GM19025 (cell line): ENCODE measurements around the gene GIMAP2.
A peak's percentile ranks its signal among the peaks of the same experiment; 100 is the strongest.

ENCODE experiments used
- ATAC-seq: cut with Tn5 transposase; IDR thresholded peaks from one replicate; pipeline ENCODE4 v1.9.1; 2021; ENCODE audit warnings: mild to moderate bottlenecking, low read depth, moderate library complexity; ENCODE audit not compliant: unreplicated experiment

GIMAP2 gene

DNA sequence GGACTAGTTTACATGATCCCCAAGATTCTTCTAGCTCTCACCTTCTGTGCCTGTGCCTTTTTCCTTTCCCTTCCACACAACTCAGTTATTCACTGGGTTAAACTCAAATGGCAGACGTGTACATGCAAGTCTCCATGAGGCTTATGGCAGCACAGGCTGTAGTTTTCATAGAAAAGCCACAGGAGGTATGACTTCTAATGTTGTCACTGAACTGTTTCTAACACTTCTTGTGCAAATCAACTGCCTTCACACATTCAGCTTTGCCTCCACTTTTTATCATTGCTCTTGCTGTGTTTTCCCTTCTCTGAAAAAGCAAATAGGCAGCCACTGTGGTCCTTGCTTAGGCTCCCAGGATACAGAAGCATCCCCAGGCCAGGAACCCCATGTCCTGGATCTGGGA, 46.4 kb downstream of the GIMAP2 start:
- no peak for ATAC-seq

DNA sequence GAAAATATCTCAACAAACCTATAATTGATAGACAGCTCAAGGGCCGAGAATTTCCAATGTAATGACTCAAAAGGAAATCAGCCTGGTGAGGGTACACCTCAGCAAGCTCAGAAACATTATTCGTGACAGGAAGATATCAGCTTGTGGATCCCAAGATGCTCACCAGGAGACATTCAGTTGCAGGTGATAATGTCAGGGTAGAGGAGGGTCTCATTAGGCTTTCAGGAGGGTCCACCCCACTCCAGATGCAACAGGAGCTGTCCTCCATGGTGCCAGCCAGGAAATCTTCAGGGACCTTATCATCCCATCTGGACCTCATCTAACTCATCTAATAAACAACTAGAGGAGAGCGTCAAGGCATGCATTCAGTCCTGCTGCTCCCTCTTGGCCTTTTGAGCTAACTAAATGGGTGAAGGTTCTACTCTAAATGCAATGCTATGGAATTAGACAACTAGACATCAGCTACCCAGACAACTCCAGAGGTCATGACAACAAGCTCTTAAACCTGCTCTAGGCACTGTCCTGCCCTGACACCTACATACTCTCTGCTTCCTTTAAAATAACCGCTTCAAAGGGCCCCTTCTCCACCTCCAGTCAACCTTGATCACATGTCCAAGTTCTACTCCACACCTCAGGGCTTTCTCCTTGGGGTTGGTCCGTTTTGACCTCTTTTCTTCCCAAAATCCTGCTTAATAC, 47.4 kb downstream of the GIMAP2 start:
- ATAC-seq: no peak

DNA sequence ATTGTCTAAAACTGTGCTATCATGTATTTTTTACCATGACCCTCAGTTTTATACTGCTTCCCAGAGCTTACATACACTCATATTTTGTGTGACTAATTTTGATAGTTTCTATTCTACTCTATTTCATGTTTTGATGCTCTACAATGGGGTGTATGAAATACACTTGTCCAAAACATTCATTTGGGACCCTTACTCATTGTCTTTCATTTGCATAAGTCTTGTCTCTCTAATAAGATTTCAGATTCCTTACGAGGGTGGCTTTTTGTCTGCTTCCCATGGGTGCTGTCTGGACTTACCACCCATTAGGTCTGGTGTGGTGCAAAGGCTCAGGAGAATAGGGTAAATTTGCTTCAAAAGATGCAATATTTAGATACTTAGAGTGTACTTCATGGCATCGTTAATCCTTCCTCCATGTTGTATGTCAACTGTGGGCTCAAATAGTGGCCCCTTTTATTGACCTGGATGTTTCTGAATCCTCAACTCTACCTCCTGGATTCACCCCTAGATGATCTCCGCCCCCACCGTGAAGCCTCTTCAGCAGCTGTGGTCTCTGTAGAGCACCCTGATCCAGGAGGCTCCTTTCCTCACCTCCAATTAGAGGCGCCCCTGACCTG, 48.1 kb downstream of the GIMAP2 start:
- no peak for ATAC-seq

DNA sequence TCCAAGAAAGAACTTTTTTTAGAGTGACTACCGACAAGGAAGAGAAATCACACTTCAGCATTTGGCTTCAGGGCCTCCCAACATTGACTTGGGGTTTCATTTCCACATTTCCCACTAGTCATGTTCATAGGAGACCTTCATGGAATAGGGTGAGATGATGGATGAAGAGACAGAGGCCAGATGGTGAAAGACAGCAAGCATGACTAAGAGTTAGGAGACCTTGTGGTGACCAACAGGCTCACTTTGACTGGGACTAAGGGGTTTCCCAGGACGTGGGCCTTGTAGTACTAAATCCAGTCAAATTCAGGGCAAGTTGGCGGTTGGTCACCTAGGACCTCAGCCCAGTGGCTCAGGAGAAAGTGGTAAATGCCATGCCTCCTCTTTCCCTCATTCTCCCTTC, 48.7 kb downstream of the GIMAP2 start:
- ATAC-seq: no peak

DNA sequence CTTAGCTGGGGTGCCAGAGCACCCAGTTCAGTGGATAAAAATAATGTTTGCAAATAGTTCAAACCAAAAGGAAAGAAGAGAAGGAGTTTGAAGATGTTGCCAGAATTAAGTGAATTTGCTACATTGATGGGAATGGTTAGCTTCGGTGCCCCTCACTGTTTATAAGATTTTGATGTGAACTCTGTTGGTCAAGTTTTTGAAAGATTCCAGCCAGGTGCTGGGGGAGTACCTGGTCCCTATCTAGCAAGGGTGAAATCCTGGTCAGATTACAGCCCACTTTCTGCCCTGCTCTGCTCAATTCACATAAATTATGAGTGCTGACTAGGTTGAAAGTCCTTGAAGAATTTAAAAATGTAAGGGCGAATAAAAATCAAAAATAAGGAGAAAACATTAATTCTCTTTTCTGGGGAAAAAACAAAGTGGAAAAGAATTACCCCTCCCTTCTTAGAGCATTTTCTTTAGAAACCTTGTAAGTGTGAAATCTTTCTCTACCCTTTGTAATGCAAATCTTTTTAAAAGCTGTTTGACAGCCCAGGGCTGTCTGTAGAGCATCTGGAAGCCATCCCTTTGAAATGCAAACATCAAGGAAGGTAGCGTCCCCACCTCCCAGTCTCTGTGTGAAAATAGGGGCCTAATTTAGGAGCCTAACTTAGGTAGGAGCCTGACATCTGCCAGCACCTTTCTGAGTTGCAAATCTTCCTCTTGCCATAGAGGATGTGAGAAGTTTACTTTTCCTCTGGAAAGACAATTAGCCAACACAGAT, 50.3 kb downstream of the GIMAP2 start:
- no peak for ATAC-seq

DNA sequence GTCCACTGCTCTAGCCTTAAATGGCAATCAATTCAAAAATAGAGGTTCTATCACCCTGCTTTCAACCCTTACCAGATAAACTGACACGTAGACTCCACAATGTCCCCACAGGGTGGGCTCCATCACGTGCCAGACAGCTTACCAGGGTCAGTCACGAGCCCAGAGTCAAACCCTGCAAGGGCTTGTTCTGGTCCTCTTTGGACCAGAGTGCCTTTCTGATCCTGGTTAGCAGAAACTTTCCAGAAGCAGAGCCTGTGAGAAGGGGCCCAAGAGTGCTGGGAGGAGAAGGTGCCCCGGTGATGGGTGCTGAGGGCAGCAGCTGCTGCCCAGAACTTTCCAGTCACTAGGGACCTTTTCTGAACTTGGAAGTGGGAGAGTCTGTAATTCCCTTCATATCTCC, 51.4 kb downstream of the GIMAP2 start:
- ATAC-seq: no peak

DNA sequence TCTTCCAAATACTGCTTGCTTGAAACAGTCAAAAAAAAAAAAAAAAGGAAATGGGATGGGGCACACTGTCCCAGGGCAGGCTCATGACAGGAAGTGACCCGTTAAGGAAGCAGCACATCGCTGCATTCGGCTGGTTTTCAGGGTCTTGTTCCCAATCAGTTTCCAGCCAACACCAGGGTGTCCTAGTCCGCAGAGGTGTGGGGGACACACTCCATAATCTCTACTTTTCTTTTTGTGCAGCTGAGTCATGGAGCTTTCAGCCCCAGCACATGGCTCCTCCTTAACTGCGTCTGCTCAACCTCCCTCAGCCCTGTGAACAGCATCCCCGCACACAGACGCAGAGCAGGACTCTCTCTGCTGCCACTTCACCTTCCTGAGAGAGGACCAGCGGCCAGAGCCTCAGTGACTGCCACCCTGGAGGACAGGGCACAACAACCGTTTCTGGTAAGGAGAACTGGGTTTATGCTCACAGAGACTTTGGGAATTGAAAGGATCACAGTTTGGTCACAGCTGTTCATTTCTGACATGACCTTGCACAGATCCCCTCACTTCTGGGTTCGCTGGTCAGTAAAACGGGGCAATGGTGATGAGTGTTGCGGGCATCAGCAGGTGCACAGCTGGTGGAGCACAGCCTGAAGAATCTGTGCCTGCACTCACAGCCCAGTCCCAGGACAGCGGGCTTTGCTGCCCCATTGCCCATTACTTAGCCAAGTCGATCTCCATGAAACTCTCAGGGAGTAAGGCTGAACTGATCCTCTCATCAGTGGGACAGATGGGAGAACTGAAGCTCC, 52.0 kb downstream of the GIMAP2 start, which contains the start of gene GIMAP5:
Gene GIMAP5, plus strand, starts transcription at position 154 of the 791 bp plus-strand sequence. CDS start 3,467 bp downstream, outside the sequence.
- peak; percentile 61 for ATAC-seq

DNA sequence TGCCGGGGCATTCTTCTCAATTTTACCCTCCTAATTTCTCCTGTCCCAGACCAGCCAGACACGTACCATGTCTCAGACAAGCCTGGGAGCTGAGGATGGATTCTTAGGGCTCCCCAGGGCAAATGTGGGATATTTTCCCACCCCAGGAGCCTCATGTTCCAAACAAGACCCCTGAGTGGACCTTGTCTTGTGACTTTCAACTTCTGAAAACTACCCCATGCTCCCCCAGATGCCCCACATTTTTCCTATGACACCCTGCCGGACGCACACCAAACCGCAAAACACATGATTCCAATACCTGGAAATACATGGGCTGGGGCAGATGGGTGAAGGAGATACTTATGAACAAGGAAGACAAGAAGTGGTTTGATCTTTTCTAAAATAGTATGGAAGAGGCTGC, 52.6 kb downstream of the GIMAP2 start:
- no peak for ATAC-seq

DNA sequence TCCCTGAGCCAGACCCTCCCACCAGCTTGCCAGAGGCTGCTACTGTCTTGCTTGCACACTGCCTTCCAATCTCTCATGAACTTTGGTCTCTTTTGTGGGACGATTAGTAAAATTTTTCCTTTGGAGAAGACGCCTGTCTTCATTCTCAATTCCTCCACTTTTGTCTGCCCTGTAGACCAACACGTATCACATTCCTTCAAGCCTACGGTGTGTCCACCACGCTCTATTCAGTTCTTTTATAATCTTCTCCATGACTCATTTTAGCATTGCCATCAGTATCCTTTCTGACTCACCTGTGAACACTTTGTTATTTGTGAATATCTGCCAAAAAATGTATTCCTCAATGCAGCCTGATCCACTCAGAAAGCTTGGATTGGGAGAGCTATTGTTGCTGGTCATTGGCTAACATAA, 53.1 kb downstream of the GIMAP2 start:
- no peak for ATAC-seq

DNA sequence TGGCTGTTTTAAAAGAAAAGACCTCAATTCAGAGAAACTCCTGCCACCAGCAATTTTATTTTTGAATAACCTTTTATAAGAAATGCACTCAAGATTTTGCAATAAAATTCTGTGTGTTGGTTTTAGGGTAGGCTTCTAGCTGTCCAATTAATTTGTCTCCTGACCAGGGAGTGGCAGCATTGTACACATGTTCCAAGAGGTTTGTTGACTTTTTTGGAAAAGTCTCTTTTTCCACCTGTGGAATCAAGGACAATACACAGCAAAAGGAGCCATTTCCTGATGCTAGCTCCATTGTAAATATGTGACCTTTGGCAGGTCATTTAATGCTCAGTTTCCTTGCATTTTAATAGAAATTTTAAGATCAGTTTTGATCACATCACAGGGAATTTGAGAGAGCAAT, 53.5 kb downstream of the GIMAP2 start:
- ATAC-seq: no peak

DNA sequence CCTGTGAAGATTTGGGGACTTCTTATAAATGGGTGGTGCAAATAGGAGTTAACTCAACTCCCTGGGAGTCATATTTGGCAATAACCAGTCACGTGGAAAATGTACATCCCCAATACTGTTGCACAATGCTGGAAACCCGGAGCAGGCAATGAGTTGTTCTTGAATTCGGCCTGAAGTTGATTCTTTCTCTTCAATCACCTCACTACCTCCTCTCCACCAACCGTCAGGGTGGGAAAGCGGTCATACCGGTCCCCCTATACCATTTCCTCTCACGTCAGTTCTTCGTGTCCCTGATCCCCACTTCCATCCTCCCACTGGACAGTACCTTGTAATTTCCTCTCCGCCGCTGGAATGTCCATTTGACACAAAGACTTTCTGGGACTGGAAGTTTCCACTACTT, 54.5 kb downstream of the GIMAP2 start:
- ATAC-seq: no peak

DNA sequence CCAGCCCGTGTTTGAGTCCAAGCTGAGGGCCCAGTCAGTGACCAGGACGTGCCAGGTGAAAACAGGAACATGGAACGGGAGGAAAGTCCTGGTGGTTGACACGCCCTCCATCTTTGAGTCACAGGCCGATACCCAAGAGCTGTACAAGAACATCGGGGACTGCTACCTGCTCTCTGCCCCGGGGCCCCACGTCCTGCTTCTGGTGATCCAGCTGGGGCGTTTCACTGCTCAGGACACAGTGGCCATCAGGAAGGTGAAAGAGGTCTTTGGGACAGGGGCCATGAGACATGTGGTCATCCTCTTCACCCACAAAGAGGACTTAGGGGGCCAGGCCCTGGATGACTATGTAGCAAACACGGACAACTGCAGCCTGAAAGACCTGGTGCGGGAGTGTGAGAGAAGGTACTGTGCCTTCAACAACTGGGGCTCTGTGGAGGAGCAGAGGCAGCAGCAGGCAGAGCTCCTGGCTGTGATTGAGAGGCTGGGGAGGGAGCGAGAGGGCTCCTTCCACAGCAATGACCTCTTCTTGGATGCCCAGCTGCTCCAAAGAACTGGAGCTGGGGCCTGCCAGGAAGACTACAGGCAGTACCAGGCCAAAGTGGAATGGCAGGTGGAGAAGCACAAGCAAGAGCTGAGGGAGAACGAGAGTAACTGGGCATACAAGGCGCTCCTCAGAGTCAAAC, 56.9 kb downstream of the GIMAP2 start:
- ATAC-seq: no peak
